Pancreas (tissue), 10 donors: ENCODE results near the gene IQGAP2. TPM values are rescaled to one million over a fixed set of nuclear protein-coding genes. Genes with fewer than 3 reads are reported as not detected.

ENCODE experiments used
- ATAC-seq, 4 donors: fragments of 200-7000 bp; cut with Tn5 transposase; one replicate each; pipeline versions ENCODE4 v1.8.0 to v1.9.1; 2020; ENCODE audit warnings: mild to moderate bottlenecking in 4 of 4, moderate library complexity in 4 of 4
- DNase-seq, 6 donors: peaks; one replicate each; pipeline ENCODE4 v3.0.0-alpha.2; 2020
- FAIRE-seq: peaks from 2 replicates; lab custom pipeline; 2012; peaks lifted over from hg19 to GRCh38; lab: Jason Lieb, UNC
- H3K27ac ChIP-seq, 4 donors: fragments of 200-600 bp; sonication (generic); 1 replicate in 3 of 4; 2 replicates in 1 of 4; pipeline versions ENCODE4 v1.5.0 to v1.8.0; 2020
- H3K27me3 ChIP-seq, 4 donors: fragments of 200-600 bp; one replicate each; pipeline ENCODE4 v1.8.0; 2021
- H3K36me3 ChIP-seq, 3 donors: fragments of 200-600 bp; sonication (generic) in 1 of 3; one replicate each; pipeline versions ENCODE4 v1.5.0 to v1.8.0; 2020 to 2021
- H3K4me1 ChIP-seq, 3 donors: fragments of 200-600 bp; one replicate each; pipeline ENCODE4 v1.8.0; 2021
- H3K4me3 ChIP-seq, 4 donors: fragments of 200-600 bp; sonication (generic) in 2 of 4; one replicate each; pipeline versions ENCODE4 v1.5.0 to v1.8.0; 2020 to 2021
- H3K9me3 ChIP-seq, 4 donors: fragments of 200-600 bp; one replicate each; pipeline ENCODE4 v1.8.0; 2021
- WGBS, 2 donors: extraction: QIAGEN DNeasy Blood & Tissue Kit; methylation state at CpG; one replicate each; pipeline ENCODE4 v1.1.7; 2013; 5-methylcytosine and 5-hydroxymethylcytosine counted together
- intact Hi-C, 3 donors: fragments of 100-400 bp; cut with DNase I; formaldehyde crosslinking; loops; one replicate each; pipeline versions ENCODE4 v1.11.1 to v1.14.2; 2022
- polyA plus RNA-seq, 2 donors: library from polyadenylated mRNA; stranded (reverse); fragments of 200-250 nt; gene quantifications; one replicate each; pipeline ENCODE4 v1.2.3, GENCODE V29; 2013
- total RNA-seq, 6 donors: library from RNA; stranded (reverse); fragmentation: NEBNext Ultra II Directional in 4 of 6; extraction: Animal tissue kit (Norgen Biotek cat#: 25700) in 4 of 6; gene quantifications; one replicate each; pipeline versions ENCODE4 v1.2.1 to v1.2.4, GENCODE V29; 2021 to 2023
- TF ChIP-seq, protein P1 (sequence below), 4 donors: fragments of 200-600 bp; sonication (generic) in 3 of 4; IDR thresholded peaks; one replicate each; pipeline versions ENCODE4 v1.5.0 to v1.8.0; 2021; ENCODE audit warnings: antibody characterized with exemption in 4 of 4
- donor health status: healthy with polysubstance abuse.
- donor health status: DM: no; HTN: no; CAD: no; lungs with moderate emphysema.
- donor health status: DM: no; HTN: no; CAD: no.
- donor health status: control.
- donor health status: control.
- donor health status: Bipolar disorder and iron deficiency.
- donor health status: DM: yes; HTN: yes; CAD: no.
- donor health status: DM: no; HTN: no; CAD: no.
- donor health status: DM: no; HTN: no; CAD: no.
- donor health status: DM: yes; HTN: yes; CAD: no.

The IQGAP2 gene
- total and polyA plus RNA-seq, 8 donors, result 14.4 to 54.0 (median 35.2) TPM

DNA sequence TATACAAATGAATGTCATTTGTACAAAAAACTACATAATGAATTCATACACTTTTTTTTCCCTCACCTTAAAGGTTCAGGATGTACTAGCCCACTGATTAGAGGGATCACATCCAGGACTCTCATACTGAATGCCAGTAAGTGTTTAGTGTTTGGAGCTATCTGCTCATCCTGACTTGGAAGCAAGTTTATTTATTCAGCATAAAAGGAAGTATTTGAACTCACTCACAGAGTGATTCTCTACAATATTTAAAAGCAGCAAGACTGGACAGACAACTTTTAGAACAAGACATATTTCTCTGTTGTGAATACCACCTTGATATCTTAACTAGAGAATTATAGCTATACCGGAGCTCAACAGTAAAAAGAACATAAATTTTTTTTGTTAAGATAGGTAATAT, 14.8 kb upstream of the IQGAP2 start:
- Histone ChIP-seq H3K4me3 (no peak overlapping the region), H3K9me3 (no peaks in the 10 kb centered on the region), H3K4me1 (peaks cover 43 to 67% (median 67%) of the 10 kb centered on the region in 3 donors), H3K36me3 (no peaks in the 10 kb centered on the region), H3K27ac (peak overlapping the region in 3 of 4 donors; percentile 43 to 84 (median 83)), H3K27me3 (no peaks in the 10 kb centered on the region)
- TF ChIP-seq, protein P1, sequence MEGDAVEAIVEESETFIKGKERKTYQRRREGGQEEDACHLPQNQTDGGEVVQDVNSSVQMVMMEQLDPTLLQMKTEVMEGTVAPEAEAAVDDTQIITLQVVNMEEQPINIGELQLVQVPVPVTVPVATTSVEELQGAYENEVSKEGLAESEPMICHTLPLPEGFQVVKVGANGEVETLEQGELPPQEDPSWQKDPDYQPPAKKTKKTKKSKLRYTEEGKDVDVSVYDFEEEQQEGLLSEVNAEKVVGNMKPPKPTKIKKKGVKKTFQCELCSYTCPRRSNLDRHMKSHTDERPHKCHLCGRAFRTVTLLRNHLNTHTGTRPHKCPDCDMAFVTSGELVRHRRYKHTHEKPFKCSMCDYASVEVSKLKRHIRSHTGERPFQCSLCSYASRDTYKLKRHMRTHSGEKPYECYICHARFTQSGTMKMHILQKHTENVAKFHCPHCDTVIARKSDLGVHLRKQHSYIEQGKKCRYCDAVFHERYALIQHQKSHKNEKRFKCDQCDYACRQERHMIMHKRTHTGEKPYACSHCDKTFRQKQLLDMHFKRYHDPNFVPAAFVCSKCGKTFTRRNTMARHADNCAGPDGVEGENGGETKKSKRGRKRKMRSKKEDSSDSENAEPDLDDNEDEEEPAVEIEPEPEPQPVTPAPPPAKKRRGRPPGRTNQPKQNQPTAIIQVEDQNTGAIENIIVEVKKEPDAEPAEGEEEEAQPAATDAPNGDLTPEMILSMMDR (IDR thresholded peaks at IDR 0.05), result no peak
- WGBS, 2 donors, result 16% methylated on average over 1 of the region's 1 CpG
- ATAC-seq (peak in 2 of 4 donors; percentile 4 to 15), FAIRE-seq (peak; percentile 53), DNase-seq (no peak)
- intact Hi-C loops, result no loop called here

DNA sequence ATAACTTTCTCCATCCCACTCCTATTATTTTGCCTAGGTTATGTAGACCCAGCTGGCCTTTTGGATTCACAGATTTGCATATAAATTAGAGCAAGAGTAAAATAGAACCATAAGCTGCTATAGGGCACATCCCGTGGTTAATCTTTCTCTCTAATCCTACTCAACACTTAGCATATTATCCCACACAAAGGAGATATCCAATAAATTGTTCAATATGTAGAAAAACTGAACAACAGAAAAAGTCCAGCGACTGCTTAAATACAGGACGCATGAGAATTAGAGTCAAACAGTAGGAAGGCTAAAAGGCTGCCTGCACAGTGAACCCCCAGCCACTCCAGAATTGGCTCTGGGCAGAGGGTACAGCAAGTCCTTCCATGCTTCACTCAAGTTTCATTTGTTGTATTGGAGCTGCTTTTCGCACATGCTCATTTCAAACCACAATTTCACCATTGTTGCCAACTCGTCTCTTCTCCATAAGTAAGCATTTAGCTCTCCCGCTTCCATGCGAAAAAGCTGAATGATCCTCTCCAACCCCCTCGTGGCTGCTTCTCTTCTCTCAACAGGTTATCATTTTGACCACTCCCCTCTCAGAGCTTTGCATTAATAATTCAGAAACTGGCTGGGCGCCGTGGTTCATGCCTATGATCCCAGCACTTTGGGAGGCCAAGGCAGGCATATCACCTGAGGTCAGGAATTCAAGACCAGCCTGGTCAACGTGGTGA, 14.1 kb upstream of the IQGAP2 start:
- H3K27ac ChIP-seq, result peak overlapping the region in 3 of 4 donors; percentile 1 to 84 (median 83)
- intact Hi-C loops, result no loop called here
- H3K27me3 ChIP-seq, result no peaks in the 10 kb centered on the region
- no peak overlapping the region for H3K4me3 ChIP-seq
- H3K36me3 ChIP-seq, result no peaks in the 10 kb centered on the region
- peaks cover 43 to 64% (median 63%) of the 10 kb centered on the region in 3 donors for H3K4me1 ChIP-seq
- DNase-seq (no peak), FAIRE-seq (no peak), ATAC-seq (no peak)
- no peaks in the 10 kb centered on the region for H3K9me3 ChIP-seq
- TF ChIP-seq, protein P1 (IDR thresholded peaks at IDR 0.05), result no peak
- WGBS, 2 donors, result 53 to 59% methylated on average over 11 of the region's 11 CpGs

DNA sequence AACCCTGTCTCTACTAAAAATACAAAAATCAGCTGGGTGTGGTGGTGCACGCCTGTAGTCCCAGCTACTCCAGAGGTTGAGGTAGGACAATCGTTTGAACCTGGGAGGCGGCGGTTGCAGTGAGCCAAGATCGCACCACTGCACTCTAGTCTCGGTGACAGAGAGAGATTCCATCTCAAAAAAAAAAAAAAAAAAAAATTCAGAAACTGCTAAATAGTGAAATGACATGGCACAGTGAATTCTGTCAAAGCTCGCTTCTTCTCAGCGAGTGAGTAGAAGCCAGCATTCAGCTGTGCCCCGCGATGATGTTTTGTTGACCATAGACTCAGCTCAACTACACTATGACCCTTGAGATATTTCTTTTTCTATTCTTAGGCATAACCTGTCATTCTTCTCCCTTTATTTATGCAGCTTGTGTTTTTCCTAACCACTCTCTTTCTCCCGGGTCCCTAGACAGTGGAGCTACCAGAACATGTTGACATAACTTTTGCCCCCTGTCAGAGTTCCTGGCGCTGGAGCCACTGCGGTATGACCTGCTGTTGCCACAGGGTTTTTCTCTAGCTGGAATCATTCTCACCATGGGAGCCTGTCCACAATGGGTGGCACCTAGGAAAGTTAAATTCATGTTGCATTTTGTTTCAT, 13.5 kb upstream of the IQGAP2 start:
- Histone ChIP-seq H3K4me3 (no peak overlapping the region), H3K4me1 (peaks cover 42 to 58% (median 57%) of the 10 kb centered on the region in 3 donors), H3K27me3 (no peaks in the 10 kb centered on the region), H3K27ac (peak overlapping the region; percentile 1 to 84 (median 63)), H3K9me3 (no peaks in the 10 kb centered on the region), H3K36me3 (no peaks in the 10 kb centered on the region)
- FAIRE-seq (no peak), DNase-seq (peak in 5 of 6 donors; percentile 48 to 84 (median 61)), ATAC-seq (peak; percentile 45 to 74 (median 72))
- WGBS, 2 donors, result 37 to 38% methylated on average over 13 of the region's 13 CpGs
- intact Hi-C loops, result no loop called here
- TF ChIP-seq, protein P1 (IDR thresholded peaks at IDR 0.05), result no peak

DNA sequence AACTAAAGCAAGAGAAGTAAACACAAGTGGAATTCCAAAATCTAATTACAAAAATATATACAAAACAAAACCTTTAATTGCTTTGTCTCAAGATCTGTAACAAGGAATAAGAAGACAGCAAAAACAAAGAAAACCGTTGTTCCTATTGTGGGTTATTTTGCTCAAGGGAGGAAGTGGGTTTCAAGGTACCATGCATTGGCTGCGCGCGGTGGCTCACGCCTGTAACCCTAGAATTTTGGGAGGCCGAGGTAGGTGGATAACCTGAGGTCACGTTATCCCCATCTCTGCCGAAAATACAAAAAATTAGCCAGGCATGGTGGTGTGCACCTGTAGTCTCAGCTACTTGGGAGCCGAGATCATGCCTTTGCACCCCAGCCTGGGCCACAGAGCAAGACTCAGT, 12.1 kb upstream of the IQGAP2 start:
- TF ChIP-seq, protein P1 (IDR thresholded peaks at IDR 0.05), result no peak
- Histone ChIP-seq H3K9me3 (no peaks in the 10 kb centered on the region), H3K27ac (peak overlapping the region; percentile 1 to 84 (median 46)), H3K27me3 (no peaks in the 10 kb centered on the region), H3K4me1 (peaks cover 29 to 44% (median 43%) of the 10 kb centered on the region in 3 donors), H3K36me3 (no peaks in the 10 kb centered on the region), H3K4me3 (no peak overlapping the region)
- ATAC-seq, result no peak
- 90 to 97% methylated on average over 9 of the region's 9 CpGs for WGBS, 2 donors
- no peak for DNase-seq
- intact Hi-C loops, result no loop called here
- no peak for FAIRE-seq
